GM12801 (cell line): ENCODE results near the gene PLPPR5.

Source experiments
- CTCF ChIP-seq: IDR thresholded peaks from one replicate; pipeline ENCODE4 v1.5.1; 2011; ENCODE audit warnings: control low read depth; ENCODE audit not compliant: insufficient read length; ENCODE audit errors: extremely low read depth

The PLPPR5 gene

GRCh38 chr1:98898940-98899339 is 105.7 kb downstream of the PLPPR5 start:
- no peak for TF ChIP-seq CTCF

GRCh38 chr1:98897479-98897878 is 107.2 kb downstream of the PLPPR5 start:
- no peak for TF ChIP-seq CTCF

GRCh38 chr1:98896711-98897445 is 107.8 kb downstream of the PLPPR5 start:
- TF ChIP-seq CTCF: no peak

GRCh38 chr1:98893371-98893770 is 111.3 kb downstream of the PLPPR5 start:
- no peak for TF ChIP-seq CTCF

- no peak for TF ChIP-seq CTCF
Observed at GRCh38 chr1:98888869-98889268, 115.8 kb downstream of the PLPPR5 start.

GRCh38 chr1:98887507-98887906 is 117.2 kb downstream of the PLPPR5 start:
- no peak for TF ChIP-seq CTCF

- no peak for TF ChIP-seq CTCF
Observed at GRCh38 chr1:98884864-98885263, 119.8 kb downstream of the PLPPR5 start.
